Esophagus squamous epithelium (tissue), 4 donors: ENCODE results near the gene PLAAT1.

ENCODE experiments used
- CTCF ChIP-seq, 6 experiments: fragments of 450-650 bp in 4 of 6; fragments of 200-600 bp in 2 of 6; sonication (generic) in 2 of 6; IDR thresholded peaks; one replicate each; pipeline ENCODE4 v1.5.1; 2016 to 2019; ENCODE audit warnings: antibody characterized with exemption in 6 of 6, mild to moderate bottlenecking in 4 of 6, moderate library complexity in 4 of 6
- POLR2A ChIP-seq, 4 donors: fragments of 450-650 bp; IDR thresholded peaks; one replicate each; pipeline ENCODE4 v1.6.1; 2017; ENCODE audit warnings: antibody characterized with exemption in 4 of 4, mild to moderate bottlenecking in 4 of 4, moderate library complexity in 3 of 4

- TF ChIP-seq CTCF (IDR thresholded peaks at IDR 0.05) (no peak), POLR2A (IDR thresholded peaks at IDR 0.05) (no peak)
Observed at GRCh38 chr3:193250492-193250891, 9.5 kb downstream of the PLAAT1 start.
